HG02588 (cell line): ENCODE results near the gene SERPINA12.
"Not testable (repeated sequence)": the region's sequence is repeated elsewhere in the genome, so short reads cannot be mapped to it uniquely, and the experiment has no call there.

Experiments used
- ATAC-seq: cut with Tn5 transposase; IDR thresholded peaks from one replicate; pipeline ENCODE4 v1.9.1; 2021; ENCODE audit warnings: mild to moderate bottlenecking, moderate library complexity; ENCODE audit not compliant: unreplicated experiment

SERPINA12 gene

DNA sequence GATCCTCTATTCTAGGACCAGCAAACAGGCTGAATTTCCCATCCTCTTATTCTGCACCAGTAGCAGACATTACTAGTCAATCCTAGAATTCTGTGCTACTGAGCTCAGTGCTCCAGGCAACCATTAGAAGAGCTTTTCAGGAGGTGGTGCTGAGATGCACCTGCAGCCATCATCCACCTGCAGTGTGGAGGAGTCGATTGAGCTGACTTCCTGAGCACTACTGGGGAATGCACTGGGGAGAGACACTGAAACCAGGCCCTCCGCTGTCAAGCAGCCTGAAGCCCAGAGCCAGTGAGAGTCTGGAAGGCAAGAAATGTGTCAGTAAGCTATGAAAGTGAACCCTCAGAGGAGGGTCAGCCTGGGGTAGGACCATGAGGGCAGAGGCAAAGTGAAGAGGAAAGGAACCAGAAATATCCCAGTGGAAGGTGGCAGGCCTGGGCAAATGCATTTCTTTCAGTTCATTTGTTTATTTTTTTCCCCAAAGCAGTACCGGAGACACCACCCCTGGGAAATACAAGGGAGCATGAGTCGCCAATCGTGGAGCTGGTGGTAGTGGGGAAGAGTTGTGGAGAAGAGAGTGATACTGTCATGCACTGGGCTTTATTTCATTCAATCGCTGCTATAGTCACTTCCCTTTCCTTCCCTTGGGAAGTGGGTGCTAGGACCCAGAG is 28.9 kb upstream of the SERPINA12 start:
- ATAC-seq = no peak

DNA sequence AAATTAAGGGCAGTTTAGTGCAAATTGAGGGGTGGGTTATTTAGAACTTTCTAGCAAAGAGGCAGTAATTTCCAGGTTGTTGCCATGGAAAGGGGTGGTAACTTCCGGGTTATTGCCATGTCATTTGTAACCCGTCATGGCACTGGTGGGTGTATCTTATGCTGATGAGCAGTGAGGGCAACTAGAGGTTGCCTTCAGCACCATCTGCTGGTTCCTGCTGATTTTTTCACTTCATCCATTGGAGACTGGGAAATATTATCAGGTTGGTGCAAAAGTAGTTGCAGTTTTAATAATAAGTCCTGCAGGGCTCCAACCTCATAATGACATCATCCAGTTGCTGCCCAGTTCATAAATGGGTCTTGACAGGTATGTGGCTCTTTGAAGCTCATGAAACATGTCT is 27.6 kb upstream of the SERPINA12 start:
- no peak for ATAC-seq

DNA sequence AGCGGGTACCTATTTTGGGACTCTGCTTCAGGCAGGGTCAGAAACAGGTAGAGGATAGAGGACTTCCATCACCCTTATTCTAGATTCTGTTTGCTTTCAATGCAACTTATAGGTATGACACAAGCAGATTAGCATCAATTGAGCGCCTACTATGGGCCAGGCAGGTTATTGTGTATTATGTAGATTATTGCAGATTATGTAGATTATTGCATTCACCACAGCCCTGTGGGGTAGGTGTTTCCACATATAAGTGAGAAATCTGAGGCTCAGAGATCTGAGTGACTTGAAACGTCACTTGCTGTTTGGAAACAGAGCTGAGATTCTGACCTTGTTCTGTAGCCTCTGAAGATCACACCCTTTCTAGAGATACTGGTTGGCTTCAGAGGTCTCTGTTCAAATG is 26.2 kb upstream of the SERPINA12 start:
- no peak for ATAC-seq

DNA sequence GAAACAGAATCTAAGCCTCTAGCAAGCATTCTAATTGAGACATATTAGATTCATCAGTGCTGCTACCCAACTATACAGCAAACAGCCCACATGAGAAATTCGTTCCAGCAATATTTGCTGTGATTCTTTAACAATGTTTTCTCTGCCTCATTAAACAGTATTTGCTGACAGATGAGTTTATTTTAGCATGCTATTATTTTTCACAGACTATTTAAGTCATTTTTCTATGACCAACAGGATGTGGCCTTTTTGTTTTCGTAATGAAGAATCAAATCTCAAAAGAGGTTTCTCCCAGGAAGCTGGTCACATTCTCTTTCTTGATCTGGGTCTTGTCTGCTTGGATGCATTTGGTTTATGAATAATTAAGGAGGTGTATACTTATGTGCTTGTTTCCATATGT is 23.2 kb upstream of the SERPINA12 start:
- ATAC-seq = no peak

DNA sequence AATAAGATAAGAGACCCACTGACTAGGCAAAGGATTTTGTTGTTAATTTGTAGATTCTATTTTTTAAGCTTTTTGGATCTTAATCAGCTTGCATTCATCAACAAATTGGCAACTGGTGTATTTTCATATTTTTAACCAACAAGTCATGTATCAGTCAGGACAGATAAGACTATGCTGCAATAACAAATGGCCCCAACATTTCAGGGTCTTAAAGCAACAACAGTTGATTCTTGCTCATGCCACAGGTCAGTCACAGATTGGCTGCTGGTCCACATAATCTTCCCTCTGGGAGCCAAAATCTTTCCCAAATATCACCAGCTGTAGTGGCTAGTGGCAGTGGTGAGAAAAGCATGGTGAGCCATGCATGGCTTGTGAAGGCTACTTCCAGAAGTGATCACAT is 21.9 kb upstream of the SERPINA12 start:
- no peak for ATAC-seq

DNA sequence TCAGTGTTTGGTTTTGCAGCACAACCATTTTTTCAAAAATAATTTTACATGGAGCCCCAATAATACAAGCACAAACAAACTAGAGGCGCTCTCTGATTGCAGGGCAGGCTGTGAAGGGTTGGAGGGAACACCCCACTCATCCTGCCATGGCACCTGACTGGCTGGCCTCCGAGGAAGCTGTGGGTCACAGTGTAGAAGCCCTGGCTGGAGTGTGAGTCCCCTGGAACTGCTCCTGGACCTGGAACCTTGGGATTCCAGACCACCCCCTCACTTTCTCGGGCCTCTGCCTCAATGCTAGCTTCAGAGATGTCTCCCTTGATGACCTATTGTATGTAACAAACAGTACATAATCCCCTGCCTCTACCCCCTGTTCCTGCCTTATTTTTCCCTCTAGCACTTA is 14.8 kb upstream of the SERPINA12 start:
- ATAC-seq = no peak

DNA sequence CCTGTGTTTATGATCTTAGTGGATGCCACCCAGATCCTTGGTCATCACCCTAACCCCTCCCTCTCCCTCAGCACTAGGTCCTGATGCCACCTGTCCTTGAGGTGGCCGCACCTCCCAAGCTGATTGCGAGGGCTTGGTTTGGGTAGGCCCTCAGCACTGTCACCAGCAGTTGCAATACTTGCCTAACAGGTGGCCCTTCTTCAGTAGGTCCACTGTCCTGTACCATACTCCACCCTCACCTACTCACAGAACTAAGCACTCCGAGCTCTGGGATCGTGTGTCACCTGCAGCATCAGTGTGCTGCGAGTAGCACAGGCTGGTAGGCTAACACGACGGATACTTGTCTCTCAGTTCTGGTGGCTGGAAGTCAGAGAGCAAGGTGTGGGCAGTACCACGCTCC is 14.0 kb upstream of the SERPINA12 start:
- no peak for ATAC-seq

DNA sequence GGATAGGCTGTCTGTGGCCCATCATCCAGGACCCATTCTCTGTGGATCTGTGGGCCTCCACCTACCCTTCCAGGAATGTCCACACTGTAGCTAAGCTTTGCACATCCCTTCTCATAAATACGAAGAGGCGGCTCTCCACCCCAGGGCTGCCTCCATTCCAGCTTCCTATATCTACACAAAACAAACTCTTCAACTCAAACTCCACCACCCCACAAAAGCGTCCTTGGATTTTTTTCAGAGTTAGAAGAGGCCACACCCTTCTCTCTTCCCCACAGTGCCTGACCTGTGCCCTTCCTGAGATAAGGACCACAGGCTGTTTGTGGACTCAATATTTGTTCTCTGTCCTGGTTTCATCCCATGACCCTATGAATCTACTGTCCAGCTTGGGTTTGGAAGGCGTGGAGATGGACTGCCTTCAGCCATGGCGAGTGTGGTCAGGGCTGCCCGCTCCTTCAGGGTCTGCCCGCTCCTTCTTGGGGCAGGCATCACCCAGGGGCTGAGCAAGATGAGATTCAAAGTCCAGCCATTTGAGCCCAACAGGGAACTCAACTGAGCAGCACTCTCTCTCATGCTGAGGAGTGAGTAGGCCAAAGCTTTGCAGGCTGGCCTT is 13.0 kb upstream of the SERPINA12 start:
- no peak for ATAC-seq

DNA sequence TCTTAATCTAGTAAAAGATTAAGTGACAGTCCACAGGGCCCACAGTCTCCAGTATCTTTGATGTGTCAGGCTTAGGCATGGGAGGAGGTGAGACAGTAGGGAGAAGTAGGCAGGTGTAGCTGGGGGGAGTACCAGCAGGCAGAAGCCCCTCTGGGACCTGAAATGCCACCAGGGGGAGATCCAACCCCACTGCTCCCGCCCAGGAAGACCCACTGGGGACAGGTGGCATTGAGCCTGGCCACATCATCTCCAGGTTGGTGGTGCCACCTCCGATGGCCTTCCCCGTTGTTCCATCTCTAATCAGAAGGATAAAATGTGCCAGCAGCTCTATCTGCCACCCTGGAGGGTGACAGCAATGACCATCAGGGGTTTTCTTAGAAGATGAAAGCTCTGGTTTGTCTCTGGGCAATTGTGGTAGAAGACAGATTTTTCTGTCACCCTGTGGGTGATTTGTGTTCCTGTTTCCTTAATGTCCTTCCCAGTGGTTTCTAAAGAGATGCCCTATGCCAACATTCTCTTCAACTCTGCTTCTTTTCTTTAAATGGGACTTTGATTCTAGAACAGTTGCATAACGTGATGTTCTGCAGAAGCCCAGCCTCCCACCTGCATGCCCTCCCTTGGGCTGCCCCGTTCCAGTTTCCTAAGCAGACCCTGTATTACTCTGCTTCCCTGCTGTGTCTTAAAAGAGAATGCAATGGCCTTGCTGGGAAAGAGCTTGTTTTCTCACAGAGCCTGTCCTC is 12.3 kb upstream of the SERPINA12 start:
- ATAC-seq = no peak

DNA sequence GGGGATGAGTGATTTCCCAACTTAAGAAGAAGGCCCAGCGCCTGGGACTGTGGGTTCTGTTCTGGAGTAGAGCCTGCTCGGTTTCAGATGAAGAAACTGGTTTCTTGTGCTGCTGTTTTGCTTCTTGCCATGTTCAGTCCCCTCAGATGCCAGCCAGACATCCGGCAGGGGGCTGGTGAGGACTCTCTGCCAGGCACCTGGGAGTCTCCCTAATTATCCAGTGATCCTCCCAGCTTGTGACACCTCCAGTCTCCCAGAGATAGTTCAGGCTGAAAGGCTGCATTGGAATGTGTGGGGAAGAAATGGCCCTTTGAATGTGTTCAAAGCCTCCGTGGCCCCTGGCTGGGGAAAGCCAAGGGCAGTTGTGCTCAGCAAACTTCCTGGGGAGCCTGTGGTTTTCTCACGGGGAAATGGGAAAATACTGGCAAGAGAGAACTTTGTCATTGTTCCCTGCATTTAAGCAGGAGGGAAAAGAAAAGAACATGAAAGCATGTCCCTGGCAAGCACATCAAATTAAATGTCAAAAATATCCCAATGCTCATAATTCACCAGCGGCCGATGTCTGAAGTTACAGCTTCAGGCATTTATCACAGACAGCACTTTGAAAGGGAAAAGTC is 8.5 kb upstream of the SERPINA12 start:
- no peak for ATAC-seq

DNA sequence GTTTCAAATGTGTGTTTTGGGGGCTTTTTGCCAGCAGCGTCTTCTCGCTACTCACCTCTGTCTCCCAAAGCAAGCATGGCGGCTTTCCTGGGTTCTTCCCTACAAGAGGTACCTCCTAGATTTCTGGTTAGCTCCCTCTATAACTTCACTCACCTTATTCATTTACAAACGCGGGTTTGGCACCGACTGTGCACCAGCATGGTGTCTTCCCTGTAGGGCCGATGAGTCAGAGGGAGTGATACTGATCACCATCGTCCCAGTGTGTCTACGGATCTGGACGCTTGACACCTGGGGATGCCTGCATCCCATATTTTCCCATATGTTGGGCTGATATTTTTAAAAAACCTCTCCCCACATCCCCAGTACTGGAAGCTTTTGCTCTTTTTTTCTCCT is 8.0 kb upstream of the SERPINA12 start:
- ATAC-seq = no peak

DNA sequence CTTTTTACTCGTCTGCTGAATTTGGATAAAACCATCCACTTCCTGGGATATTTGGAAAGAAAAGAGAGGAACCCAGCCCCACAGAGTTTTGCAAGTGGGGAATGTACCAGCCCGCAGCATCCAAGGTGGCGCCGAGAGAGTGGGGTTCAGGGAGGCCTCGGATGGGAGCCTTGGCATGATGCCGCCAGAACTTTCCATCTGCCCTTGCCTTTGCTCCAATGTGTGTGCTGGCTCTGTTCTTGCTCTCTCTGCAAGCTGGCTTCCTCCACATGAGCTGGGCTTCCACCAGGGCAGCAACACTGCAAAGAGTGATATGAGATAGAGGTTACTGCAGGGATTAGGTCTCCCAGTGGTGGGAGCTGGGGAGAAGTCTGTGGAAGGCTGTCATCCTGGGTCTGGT is 6.6 kb upstream of the SERPINA12 start:
- no peak for ATAC-seq

DNA sequence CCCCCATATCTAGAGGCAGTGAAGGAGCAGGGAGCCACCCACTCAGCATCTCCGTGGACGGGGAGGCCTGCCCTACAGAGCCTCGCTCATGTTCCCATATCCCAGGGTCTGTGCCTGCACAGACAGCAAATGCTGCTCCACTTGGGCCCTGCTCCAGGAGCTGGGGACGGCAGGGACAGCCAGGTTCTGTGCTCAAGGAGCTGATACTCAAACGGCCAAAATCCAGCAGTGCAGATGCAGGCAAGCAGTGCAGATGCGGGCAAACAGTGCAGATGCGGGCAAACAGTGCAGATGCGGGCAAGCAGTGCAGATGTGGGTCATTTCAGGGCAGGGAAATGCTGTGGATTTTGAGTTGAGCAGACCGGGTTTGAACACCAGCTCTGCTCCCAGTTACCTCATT is 6.2 kb upstream of the SERPINA12 start:
- ATAC-seq = no peak

DNA sequence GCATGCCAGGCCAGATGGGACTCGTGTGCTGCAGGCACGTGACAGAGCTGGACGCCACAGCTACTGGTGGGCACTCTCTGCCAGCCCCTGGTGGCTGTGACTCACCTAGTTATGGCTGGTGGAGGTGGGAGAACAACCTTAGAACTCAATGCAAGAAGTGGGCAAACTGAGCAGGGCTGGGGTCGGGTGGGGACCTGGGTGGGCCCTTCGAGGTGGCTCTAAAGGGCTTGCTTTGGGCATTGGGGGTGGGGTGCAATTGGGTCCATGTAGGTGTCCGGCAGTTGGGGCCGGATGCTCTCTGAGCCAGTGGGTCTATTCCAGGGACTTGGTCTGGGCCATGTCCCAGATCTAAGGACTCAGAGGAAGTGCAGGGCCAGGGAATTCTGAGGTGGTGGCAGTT is 5.1 kb upstream of the SERPINA12 start:
- ATAC-seq = no peak

DNA sequence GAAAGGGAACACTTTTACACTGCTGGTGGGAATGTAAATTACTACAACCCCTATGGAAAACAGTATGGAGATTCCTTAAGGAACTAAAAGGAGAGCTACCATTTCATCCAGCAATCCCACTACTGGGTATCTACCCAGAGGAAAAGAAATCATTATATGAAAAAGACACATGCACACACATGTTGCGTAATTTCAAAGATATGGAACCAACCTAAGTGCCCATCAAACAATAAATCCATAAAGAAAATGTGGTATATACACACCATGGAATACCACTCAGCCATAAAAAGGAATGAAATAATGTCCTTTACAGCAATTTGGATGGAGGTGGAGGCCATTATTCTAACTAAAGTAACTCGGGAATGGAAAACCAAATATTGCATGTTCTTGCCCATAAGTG is 1.2 kb upstream of the SERPINA12 start:
- ATAC-seq = not testable (repeated sequence)

DNA sequence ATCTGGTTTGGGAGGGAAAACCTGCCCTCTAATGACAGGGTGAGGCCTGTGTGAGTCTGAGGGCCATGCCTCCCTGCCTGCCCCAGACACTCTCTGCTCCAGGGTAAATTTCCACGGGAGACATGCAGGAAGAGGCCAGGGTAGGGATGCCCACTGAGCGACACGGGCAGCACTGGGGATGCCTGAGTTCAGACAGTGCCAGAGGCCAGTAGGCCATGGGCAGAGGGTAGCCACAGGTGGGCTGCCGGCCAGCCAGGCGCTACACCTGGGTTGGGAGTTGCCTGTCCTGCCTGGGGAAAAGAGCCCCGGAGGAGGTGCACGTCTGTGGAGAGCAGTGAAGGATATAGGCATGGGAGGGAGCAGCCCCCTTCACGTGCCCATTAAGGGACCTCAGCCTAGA is 3.6 kb downstream of the SERPINA12 start:
- no peak for ATAC-seq

DNA sequence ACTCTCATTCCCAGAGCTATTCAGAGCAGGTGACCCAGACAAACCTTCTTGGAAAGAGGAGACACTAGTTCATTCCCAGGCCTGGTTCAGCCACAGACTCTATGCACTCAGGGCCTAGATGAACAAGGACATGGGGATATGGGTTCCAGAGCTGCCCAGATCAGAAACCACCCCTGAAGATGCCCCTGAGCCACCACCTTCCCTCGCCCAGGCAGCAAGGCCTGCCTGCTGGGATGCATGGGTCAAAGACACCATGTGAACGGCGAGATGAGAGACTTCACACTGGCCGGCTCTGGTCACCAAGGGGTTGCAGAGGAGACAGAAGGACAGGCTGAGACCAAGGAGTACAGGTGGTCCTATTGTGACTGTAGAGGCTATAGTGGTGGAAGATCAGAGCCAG is 4.1 kb downstream of the SERPINA12 start:
- ATAC-seq = no peak

DNA sequence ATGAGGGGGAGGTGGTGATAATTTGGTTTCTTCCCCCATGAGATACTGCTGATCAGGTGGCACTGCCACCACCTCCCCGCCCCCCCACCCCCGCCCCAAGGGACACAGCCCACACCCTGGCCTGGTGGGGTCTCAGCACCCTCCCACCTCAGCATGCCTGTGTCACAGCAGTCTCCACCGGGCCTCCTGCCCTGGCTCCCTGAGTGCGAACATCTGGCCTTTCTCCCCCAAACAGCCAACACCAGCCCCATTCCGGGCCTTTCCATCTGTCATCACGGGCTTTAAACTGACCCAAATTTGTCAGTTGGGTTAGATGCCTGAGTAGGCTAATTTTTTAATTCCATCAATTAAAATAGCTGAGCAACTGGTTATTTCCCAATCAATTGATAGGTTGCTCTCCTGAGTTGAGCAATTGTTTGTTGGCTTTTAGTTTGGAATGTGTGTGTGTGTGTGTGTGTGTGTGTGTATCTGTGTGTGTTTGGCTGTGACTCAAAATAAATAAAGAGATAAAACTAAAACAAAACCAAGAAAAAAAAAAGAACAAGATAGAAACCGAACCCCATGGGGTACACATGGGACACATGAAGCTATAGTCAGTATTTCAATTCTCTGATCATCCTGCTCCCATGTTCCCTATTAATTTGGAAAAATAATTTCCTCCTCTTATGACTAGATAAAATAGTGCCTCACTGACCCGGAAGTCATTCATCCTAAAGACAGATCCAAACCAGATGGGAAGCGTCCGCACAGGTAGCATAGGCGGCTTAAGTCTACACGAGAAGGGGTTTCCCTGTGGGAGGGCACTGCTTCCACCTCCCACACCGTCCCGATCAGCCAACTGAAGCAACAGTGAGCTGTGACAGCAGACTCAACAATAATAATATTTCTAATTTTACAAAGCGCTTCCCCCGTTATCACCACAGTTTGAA is 7.4 kb downstream of the SERPINA12 start:
- no peak for ATAC-seq

DNA sequence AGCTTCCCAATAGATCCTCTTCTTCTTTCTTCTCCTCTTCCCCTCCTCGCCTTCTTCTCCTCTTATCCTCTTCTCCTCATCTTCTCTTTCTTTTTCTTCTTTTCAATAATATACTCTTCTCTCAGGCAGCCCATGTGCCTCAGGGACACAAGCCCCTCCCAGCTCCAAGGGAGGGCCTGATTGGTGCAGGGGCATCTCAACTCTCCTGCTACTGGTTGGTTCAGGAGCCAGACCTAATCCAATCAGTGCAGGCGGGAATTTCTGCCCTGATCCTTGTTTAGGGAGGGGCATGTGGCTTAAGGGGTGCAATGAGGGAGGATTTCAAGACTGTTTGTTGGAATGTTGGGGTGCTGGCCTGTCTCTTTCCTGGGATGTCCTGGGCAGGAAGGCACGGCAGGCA is 9.0 kb downstream of the SERPINA12 start:
- ATAC-seq = no peak

DNA sequence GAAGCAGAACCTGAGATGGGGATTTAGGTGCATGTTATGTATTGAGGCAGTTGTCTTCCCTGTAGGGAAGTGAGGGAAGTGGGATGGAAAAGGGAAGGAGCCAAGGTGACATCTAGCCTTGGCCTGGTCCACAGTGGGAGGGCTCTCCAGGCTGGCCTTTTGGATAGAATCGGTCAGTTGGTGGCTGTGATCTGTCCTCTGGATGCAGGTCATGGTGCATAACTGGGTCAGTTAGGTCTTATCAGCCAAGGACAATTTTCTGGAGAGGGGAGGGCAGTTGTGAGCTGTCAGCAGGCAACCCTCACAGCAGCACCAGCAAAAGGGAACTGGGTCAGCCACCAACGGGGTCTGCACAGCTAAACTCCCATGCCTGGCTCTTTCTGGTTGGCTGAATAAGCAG is 9.6 kb downstream of the SERPINA12 start:
- no peak for ATAC-seq

DNA sequence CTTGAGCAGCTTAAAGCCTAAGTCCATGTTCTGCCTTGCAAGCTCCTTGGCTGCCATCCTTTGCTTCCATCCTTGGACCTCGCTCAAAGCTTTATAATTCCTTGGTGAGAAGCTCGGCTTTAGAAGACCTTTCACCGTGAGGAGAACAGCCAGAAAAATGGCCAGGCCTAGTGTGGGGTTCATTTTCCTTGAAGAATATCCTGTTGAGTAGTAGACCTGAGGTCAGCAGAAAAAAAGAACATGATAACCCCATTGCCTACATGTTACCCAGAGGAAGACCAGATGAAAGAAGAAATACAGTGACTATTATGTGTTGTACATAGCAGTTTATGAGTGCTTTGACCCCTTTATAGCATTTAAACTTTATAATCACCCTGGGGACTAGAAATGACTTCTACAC is 11.1 kb downstream of the SERPINA12 start:
- no peak for ATAC-seq
